HG03196 (cell line): ENCODE results near the gene XCL2.
"Not testable (repeated sequence)": the region's sequence is repeated elsewhere in the genome, so short reads cannot be mapped to it uniquely, and the experiment has no call there.

Experiments
- ATAC-seq: cut with Tn5 transposase; IDR thresholded peaks from one replicate; pipeline ENCODE4 v1.9.1; 2021; ENCODE audit not compliant: unreplicated experiment

Gene XCL2

DNA sequence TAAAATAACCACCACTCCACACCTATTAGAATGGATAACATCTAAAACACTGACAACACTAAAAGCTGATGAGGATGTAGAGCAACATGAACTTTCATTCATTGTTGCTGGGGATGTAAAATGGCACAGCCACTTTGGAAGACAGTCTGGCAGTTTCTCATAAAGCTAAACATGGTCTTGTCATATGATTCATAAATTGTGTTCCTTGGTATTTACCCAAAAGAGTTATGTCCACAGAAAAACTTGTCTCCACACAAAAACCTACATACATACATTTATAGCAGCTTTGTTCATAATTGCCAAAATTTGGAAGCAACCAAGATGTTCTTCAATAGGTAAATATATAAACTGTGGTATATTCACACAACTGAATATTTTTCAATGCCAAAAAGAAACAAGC lies 16.6 kb upstream of the XCL2 start:
- no peak for ATAC-seq

DNA sequence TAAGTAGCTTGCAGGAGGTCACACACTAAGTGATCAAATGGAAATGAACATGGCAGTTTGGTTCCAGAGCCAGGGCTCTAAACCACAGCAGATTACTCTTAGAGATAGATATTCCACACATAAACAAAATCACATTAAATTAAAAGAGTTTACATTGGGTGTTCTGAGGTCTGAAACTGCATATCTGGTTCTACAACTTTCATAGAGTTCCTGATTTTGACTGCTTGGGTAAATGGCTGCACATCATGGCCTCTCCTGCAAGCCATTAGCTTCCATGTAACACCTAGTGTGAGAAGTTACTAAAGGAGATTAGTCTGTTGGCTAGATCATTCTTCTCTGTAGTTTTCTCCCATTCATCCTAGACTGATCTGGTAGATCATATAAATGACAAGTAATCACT lies 12.8 kb upstream of the XCL2 start:
- no peak for ATAC-seq

DNA sequence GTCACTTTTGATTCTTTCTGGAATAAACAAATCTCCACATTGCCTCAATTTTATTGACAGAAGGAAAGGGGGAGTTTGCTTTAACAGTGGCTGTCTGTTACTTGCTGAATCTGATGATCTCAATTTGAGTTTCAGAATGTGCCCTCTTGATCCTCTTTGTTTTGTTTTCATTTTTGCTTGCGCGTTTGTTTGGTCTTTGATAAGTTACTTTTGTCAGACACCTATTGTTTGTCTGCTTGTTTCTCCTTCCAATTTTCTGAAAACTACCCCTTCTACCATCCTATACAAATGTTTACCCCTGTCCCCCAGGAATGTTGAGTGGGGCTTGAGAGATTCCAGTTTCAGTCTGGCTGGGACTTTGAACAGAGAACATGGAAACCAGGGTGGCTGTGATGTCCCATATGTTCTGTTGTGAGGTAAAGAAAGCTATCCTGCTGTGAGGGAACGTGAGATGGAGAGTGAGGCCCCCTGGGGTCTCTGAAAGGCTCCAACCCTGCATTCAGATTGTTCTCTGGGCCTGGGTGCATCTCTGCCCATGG lies 11.8 kb upstream of the XCL2 start:
- no peak for ATAC-seq

DNA sequence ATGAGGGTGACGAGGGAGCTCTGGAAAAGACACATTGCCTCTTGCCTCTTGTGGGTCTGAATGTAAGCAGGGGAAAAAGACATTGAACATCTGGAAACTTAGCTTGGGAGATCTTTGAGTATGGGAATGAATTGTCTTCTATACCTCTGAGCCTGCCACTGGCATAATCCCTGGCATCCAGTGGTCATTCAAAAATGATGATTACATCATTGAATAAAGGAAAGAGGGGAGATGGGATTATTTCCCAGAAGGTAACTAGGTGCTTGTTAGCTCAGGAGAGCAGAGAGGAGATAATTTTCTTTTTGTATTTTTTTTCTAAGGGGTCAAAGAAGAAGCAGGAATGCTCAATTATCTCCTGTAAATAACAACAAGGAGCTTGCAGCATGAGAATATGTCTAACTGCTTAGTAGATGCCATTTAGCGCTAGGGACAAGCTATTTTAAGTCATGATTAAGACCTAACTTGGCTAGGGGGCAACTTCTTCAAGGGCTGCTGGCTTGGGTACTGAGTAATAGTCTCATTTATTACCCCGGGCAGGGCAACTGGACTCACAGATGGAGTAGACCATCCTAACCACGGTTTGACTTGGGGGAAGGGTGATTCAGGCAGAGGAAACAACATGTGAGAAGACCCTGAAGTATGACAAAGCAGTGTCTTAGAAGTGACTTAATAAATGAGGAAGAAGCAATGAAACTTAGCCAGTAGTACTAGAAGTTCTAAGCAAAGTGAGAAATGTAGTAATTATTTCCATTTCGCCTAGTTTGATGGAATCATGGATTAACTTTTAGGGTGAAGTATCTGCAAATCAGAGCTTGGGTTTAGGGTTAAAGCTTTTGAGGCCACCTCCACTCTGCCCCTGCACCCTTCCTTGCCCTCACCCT lies 11.0 kb upstream of the XCL2 start:
- no peak for ATAC-seq

DNA sequence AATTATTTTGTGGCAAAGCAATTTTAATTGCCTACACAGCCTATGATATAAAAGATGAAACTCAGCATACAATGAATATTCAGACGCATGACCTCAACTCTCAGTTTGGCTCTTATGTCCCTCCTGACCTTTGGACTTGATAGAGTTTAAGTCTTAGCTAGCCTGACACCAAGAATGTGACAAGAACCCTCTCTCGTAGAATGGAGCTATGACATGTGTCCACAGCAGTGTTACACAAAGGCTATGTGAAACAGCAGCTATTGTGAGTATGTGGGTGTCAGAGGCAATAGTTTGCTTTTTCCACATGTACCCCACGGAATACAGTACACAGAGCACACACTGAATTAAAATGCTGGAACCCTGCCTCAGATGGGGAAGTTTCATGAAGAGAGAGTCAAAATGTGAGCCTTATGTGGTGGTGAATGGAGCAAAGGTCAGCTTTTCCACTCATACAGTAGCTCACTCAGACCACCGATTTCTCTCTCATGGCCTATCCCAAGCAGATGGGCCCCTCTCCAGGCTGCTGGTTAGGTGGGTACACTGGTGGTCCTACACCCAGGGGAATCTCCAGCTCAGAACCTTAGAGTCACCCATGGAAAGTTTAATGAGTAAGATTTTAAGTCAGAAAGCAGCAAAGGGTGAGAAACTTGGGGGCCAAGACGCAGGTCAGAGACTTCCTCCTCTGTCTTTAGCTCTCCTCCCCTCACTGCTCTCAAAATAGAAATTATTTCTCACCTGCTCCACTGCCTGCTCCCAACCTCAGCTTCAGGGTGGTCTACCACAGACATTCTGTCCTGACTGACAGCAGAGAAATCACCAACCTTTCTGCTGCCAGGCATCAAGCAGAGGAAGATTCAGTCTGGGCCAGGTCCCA lies 10.1 kb upstream of the XCL2 start:
- ATAC-seq, result no peak

DNA sequence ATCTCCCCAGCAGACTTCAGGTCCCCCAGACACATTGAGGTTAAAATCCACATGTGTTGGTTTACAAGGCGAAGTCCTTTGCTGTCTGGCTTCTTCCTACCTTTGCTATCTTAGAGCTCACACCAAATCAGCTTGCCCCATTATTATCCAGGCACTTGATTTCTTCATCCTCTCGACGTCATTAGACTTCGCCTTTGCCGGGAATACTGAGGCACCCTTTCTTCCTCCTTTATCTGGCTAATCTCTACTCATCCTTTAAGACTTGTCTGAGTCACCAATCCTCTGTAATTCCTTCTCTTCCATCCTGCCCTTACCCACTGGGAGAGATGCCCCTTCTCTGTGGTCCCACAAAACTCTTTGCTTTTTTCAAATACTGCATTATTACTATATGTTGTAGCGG lies 9.2 kb upstream of the XCL2 start:
- ATAC-seq, result no peak

DNA sequence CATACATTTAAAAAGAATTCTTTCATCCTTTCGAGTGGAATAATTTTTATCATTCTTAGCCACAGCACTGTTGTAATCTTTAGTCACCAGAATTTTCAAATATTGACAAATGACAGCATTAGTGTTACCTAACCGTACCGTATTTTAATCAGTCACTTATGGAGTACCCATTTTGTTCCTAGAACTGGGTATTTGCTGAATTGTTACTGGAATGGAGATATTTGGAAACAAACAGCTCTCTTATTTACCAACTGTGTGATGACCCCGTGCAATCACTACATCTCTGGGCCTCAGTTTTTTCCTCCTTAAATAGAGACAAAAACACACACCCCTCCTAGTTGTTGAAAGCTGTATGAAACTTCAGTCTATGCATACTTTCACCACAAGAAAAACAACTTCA lies 7.9 kb upstream of the XCL2 start:
- ATAC-seq, result no peak

DNA sequence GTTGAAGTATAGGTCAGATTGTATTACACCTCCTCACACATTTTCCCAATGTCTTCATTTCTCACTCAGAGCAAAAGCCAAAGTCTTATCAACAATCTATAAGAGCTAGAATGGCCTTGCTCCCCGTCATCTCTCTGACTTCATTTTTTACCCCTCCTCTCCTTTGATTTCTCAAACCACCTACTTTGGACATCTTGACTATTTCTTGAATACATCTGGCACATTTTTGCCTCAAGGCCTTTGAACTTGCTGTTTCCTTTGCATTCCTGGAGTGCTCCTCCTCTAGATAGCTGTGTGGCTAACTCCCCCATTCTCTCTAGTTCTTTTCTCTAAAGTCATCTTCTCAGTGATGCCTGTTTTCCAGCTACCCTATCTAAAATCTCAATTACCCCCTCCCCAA lies 7.2 kb upstream of the XCL2 start:
- no peak for ATAC-seq

DNA sequence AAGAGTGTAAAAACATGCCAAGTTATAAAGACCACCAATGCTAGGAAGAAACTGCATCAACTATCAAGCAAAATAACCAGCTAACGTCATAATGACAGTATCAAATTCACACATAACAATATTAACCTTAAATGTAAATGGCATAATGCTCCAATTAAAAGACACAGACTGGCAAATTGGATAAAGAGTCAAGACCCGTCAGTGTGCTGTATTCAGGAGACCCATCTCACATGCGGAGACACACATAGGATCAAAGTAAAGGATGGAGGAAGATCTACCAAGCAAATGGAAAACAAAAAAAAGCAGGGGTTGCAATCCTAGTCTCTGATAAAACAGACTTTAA lies 2.7 kb upstream of the XCL2 start:
- ATAC-seq, result not testable (repeated sequence)

DNA sequence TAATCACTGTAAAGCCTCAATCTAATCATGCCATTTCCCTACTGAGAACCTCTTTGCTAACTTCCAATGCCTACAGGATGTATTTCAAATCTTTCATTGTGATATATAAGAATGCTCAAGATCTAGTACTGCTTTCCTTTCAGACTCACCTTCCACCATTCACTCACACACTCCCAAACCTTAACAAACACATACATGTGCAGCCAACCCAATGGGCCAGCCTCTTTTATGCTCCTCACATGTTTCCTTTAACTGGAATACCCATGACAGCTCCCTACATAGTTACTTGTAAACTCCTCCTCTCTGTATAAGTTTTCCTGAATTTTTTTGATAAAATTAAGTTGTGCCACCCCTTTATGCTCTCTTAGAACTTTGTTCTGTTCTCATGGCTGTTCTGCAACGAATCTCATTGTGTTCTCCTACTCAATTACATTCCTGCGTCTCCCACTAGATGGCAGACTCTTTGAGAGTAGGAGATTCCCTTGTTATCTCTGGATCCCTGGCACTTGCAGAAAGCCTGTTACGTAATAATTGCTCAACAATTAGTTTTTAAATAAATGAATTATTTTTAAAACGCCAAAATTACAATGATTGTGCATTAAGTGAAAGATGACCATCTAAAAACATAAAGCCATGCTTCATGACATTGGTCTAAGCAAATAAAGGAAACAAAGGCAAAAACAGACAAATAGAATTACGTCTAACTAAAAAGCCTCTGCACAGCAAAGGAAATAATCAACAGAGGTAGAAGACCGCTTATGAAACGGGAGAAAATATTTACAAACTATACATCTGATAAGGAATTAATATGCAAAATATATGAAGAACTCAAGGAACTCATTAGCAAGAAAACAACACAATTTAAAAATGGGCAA lies 2.1 kb upstream of the XCL2 start:
- not testable (repeated sequence) for ATAC-seq

DNA sequence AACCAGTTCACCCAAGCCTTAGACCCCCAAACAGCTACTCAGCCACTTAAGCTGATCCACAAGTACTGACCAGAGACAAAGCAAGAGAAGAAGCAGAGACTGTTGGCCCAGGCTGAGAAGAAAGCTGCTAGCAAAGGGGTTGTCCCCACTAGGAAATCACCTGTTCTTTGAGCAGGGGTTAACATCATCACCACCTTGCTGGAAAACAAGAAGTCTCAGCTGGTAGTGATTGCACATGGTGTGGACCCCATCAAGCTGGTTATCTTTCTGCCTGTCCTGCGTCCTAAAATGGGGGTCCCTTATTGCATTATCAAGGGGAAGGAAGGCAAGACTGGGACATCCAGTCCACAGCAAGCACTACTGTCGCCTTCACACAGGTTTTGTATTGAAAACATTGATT lies 819 bp downstream of the XCL2 start:
- ATAC-seq, result not testable (repeated sequence)

DNA sequence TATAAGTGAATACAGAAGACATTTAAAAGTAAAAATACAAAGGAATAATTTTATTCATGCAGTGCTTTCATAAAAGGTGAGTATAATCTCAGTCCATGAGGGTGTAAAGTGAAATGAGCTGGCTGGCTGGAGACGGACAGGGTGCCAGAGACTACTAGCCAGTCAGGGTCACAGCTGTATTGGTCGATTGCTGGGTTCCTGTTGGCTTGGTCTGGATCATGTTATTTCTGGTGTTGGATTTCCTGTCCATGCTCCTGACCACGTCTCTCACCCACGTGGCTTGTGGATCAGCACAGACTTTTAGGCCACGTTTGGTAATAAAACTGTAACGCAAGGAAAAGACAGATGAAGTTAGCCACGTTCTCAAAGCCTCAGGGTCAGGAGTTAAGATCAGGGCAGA lies 3.0 kb downstream of the XCL2 start:
- ATAC-seq, result not testable (repeated sequence)

DNA sequence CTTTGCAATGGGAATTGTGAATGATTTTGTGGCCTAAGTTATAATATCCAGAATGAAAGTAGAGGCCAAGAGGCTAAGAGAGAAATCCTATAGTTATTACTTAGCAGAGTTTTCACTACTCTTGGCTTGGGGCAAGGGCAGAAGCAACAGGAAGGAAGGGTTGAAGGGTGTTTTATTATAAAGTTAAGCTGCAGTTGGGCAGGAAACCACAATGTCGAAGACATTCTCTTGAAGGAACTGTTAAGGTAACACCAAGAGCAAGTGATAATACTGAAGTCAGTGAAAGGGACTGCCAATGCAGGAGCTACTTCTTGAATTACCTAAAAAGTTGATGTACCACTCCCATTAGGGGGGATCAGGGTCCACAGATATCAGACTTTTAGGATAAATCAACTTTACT lies 8.3 kb downstream of the XCL2 start:
- ATAC-seq, result no peak

DNA sequence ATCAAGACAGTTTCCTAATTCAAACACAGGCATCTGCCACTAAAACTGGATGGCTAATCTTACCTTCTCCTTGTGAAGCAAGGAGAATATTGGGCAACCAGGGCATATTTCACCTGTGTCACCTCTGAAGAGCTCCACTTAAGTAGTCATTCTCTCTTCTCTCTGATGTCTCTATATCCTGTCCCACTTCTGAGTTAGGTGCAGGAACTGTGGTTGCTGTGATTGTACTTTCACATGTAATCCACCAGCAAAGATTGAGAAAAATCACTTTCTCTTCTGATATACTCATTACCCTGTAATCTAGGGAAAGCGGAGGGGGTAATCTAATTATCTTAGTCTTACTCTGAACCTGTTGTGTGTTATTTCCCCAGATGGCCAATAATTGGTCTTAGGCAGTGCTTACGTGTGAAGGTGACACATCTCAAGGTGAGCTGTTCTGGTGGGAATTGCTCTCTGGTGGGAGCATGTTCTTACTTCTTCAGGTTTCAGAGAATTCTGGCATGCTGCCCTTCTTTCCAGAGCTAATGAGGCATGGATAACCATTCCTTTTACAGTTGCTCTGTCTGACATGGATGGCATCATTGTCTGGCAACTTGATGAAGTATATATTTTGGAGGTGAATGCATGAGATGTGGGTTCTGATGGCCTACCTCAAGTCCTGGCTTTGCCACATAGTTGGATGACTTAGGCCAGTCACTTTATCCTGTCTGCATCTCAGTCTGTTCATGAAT lies 12.0 kb downstream of the XCL2 start:
- ATAC-seq, result no peak

DNA sequence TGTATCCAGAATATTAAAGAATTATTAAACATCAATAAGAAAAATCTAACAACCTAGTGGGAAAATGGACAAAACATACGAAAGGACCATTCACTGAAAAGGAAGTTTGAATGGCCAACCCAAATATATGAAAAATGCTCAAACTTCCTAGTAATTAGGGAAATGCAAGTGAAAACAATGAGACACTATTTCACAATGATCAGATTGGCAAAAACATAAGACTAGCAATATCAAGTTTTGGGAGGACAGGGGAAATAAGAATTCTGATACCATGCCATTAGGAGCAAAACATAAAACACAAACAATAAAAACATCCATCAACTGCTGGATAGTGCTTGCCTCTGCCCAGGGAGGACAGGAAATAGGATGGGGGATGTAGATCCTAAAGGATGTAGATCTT lies 14.3 kb downstream of the XCL2 start:
- no peak for ATAC-seq

DNA sequence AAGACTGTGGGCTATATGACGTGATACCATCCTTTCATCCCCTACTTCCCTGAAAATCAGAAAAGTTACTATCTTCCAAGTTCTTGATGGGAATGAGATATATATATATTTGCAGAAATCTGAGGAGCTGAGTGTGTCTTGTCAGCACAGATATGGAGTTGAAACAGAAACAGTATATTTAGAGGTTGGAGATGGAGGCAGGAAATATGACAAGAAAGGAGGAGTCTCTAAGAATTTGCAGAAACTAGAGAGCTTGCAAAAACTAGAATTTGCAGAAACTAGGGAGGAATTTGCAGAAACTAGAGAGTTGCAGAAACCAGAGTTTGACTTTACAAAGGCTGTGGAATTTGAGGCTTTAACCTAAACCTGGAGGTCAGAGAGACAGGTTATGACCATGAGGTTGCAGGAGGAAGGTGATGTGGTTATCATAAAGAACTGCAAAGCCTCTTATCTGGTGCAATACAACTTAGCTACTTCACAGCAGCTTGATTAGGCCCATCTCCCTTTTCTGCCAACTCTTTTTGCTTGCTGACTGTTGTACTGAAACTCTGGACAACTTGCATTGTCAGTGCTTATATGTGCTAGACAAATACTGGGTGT lies 22.3 kb downstream of the XCL2 start:
- ATAC-seq, result no peak

DNA sequence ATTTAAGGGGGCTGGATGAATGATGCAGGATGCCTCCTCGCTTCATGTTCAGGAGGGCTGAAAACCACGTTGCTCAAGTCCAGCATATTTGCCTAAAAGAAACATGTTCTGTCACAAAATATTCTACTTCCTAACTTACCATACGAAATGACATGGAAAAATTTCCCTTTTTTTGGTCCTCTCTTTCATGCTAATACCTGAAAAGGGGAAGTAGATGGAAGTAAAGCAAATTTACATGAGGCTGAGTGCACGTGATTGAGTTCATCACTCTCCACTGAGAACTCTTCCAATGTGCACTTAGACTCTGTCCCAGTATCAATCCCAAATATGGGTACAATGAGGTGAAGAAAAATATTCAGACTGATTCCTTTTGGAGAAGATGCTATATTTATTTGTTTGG lies 23.0 kb downstream of the XCL2 start:
- no peak for ATAC-seq

DNA sequence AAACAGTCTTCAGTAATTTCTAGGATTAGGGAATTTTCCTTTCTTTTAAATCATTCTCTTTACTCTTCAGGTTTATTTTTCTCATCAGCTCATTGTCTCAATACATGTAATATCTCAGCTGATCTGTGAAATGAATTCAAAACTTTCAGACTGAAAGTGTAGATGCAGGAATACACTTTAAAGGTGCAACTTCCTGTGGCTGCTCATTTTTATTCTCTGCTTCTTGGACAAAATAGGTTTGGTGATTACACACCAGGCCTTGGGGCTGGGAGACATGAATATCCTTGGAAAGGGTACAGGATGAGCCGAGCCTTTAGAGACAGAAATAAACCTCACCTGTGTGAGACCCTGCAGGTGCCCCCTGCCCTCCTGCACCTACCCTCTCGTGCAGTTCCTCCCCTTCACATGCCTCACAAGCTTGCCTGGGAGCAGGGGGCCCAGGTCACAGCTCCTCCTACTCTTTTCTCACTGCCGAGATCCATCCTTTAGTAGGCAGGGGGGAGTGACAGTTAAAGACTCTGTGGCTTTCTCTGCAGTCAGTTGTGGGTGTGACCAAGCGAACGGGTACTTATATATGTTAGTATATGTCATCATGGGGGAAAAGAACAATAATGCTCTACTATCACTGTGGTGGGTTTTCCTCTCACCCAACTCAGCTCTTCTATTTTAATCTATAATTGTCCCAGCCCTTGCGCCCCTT lies 23.6 kb downstream of the XCL2 start:
- ATAC-seq, result no peak

DNA sequence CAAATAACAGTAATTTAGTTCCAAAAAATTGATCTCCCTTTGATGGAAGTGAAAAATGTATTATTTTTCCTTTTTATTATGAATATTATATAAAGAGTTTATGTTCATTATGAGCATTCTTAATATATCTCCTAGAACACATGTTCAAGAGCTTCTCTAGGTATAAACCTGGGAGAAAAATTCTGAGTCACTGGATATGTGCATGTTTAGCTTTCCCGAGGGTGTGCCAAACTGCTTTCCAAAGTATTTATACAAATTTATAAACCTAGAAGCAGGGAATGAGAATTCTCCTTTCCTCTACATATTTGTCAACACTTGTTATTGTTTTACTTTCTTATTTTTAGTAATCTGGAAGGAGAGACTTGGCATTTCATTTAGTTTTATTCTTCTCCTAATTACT lies 25.0 kb downstream of the XCL2 start:
- no peak for ATAC-seq
